EH (cell line): Measurements from ENCODE around the gene RARRES2.
A peak's percentile ranks its signal among the peaks of the same experiment; 100 is the strongest.

Experiments used
- DNase-seq: peaks from one replicate; pipeline ENCODE4 v3.0.0-alpha.2; 2015; ENCODE audit warnings: low read depth

The RARRES2 gene

DNA sequence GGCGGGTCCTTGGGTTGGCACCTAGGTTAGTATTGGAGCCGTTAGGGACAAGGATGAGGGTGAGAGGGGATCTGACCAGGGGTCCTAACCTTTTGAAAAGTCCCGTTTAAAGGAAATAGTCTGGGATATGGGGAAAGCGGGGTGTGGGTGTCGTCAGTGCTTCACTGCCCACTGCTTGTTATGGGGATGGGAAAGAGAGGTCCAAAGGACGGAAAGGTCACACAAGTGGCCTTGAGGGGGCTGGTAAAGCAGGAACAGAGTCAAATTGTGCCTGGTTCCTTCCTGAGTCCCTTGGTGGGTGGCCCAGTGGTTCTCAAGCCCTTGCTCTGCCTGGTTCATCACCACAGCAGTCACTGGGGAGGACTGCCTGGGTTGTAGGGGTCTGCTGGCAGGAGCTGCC is 35.1 kb upstream of the RARRES2 start:
- no peak for DNase-seq

- no peak for DNase-seq
Observed at GRCh38 chr7:150375662-150376521, 34.5 kb upstream of the RARRES2 start.

DNA sequence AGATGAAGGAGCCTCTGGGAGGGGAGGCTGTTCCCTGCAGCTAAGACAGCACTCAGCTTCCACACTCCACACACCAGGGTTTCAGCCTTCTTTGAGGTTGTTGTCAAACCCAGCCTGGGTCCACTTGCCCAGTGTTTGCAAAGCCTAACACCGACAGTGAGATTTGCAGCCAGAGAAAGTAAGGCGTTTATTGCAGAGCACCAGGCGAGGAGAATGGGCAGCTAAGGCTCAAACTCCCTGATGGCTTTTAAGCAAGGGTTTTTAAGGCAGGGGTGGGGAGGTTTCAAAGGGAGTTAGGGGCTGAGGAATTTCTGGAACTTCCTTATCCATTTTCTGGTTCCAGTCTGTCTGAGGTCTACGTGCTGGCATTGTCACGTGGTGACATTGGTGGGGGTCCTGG is 33.0 kb upstream of the RARRES2 start:
- no peak for DNase-seq

DNA sequence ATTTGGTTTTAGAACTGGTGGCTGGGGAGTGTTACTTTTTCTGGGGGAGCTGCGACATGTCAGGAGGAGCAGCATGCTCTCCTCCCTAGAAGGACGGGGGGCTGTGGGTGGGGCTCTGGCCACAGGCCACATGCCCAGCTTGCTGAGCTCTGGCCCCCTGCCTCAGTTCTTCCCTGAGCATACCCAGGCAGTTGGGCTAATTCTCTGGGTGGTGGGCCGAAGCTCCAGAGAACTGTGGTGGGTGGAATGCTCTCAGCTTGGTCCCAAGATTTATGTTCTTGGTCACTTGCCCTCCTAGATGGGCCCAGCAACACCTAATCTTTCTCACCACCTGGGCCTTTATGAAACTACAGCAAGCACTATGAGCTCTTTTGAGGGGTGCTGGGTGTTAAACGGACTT is 32.6 kb upstream of the RARRES2 start:
- DNase-seq, result no peak

DNA sequence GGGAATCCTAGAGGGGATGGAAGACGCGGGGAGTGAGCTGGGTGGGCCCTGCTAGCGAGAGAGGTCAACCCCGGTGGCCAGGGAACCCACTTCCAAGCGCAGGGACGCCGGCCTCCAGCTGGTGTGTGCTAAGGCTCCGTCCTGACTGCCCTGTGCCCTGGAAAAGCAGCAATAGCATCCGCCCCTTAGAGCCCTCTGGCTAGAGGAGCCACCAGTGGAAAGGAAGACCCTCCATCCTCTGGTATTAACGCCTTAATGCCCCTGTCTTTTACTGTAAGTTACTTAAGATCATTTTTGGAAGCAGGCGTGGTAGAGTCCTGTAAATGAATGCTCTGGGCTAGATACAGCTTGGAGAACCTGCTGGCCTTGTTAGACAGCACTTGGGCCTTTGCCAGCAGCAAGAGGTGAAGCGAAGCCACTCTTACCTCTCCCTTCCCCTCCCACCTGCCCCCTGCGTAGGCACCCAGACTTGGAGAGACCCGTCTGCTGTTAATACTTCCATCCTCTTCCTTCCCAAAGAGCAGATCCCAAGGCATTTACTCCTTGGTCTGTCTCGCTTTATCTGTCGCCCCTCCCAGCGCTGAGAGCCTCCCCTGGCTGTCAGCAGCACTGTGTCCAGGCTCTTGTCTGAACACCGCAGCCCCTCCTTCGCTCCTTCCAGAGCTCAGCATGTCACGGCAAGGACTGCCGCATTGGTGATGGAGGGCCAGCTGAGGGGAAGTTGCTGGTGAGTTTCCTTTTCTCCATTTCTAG is 31.8 kb upstream of the RARRES2 start:
- DNase-seq, result no peak

GRCh38 chr7:150372271-150373048 is 31.0 kb upstream of the RARRES2 start:
- no peak for DNase-seq

GRCh38 chr7:150371996-150372270 is 30.5 kb upstream of the RARRES2 start:
- no peak for DNase-seq

GRCh38 chr7:150371131-150371995 is 29.9 kb upstream of the RARRES2 start:
- DNase-seq, result no peak

- DNase-seq, result peak; percentile 88
Observed at GRCh38 chr7:150370612-150371071, 29.2 kb upstream of the RARRES2 start.

- DNase-seq, result no peak
Observed at GRCh38 chr7:150369748-150370501, 28.5 kb upstream of the RARRES2 start.

GRCh38 chr7:150368884-150369747 is 27.7 kb upstream of the RARRES2 start:
- peak; percentile 88 for DNase-seq

- DNase-seq, result peak; percentile 87
Observed at GRCh38 chr7:150368096-150368883, 26.9 kb upstream of the RARRES2 start, which contains the start of gene REPIN1. Gene REPIN1, plus strand, starts transcription at chr7:150368822. Its CDS starts 890 bp downstream, at chr7:150369712.

- DNase-seq, result no peak
Observed at GRCh38 chr7:150367677-150368095, 26.3 kb upstream of the RARRES2 start.

DNA sequence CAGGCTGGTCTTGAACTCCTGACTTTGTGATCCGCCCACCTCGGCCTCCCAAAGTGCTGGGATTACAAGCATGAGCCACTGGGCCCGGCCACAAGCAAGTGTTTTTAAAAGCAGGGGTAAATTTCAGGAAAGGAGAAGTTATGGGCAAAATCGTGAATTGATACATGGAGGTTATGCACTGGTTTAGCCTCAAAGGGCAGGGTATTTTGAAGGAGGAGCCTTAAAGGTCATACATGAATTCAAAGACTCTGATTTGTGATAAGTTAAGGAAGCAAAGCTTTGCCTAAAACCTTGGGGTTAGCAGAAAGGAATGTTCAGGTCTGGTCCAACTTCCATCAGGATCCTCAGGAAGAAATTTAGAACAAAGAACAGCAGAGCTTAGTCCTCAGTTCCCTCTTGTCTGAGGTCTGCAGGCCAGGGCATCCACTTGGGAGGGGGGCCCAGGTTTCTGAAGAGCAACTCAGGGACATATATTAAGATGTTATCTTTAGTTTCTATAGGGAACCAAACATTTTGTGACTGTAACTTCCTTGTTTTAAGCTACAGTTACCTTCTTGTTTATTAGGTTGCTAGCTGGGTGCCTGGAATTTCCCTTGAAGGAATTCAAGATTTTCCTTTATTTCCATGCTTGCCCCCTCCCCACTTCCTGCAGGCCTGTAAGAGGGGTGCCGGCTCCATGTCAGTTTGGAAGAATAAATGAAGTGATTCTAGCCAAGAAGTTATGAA is 24.4 kb upstream of the RARRES2 start:
- no peak for DNase-seq

GRCh38 chr7:150365194-150365593 is 23.8 kb upstream of the RARRES2 start:
- no peak for DNase-seq

GRCh38 chr7:150363872-150364271 is 22.4 kb upstream of the RARRES2 start:
- no peak for DNase-seq

GRCh38 chr7:150363370-150363769 is 21.9 kb upstream of the RARRES2 start:
- no peak for DNase-seq
